Activated T-helper 2 cell treated with anti-CD3 and anti-CD28 coated beads, Interferon-gamma antibody, Interleukin-2, Interleukin-4, amounts not matched to agents 10 μg/mL and 5 μg/mL and 100 μg/mL, durations not matched to agents 14 hours and 24 hours and 36 hours (primary cell): ENCODE data around the gene MLLT3. TPM values are rescaled to one million over a fixed set of nuclear protein-coding genes. Genes with fewer than 3 reads are reported as not detected.

ENCODE experiments used
- DNase-seq: peaks from one replicate; pipeline ENCODE4 v3.0.0; 2021; ENCODE audit warnings: low spot score
- H3K27ac Mint-ChIP-seq: one replicate; pipeline ENCODE4 v1.8.0; 2021; ENCODE audit warnings: mixed read lengths
- H3K27me3 Mint-ChIP-seq: one replicate; pipeline ENCODE4 v1.8.0; 2021; ENCODE audit warnings: low read depth, mixed read lengths
- H3K36me3 Mint-ChIP-seq: one replicate; pipeline ENCODE4 v1.8.0; 2021; ENCODE audit warnings: low read depth, mixed read lengths
- H3K4me1 Mint-ChIP-seq: one replicate; pipeline ENCODE4 v1.8.0; 2021; ENCODE audit warnings: low read depth, mixed read lengths
- H3K4me3 Mint-ChIP-seq: one replicate; pipeline ENCODE4 v1.8.0; 2021; ENCODE audit warnings: low read depth, mild to moderate bottlenecking, moderate library complexity, mixed read lengths
- H3K9me3 Mint-ChIP-seq: one replicate; pipeline ENCODE4 v1.8.0; 2021; ENCODE audit warnings: mixed read lengths
- intact Hi-C: fragments of 100-400 bp; cut with micrococcal nuclease; formaldehyde crosslinking; loops from one replicate; pipeline ENCODE4 v1.15.1; 2023
- total RNA-seq: library from RNA; stranded (reverse); gene quantifications from 2 replicates; pipeline ENCODE4 v1.2.3, GENCODE V29; 2022

MLLT3 gene
- total RNA-seq, 1 donor from 2014 or later: 22.4 TPM

GRCh38 chr9:20492772-20493171 lies 129.5 kb downstream of the MLLT3 start:
- Mint-ChIP-seq H3K4me3 (no peak overlapping the region), H3K4me1 (peaks cover 6% of the 10 kb centered on the region), H3K36me3 (no peaks in the 10 kb centered on the region), H3K9me3 (no peaks in the 10 kb centered on the region), H3K27ac (no peak overlapping the region), H3K27me3 (no peaks in the 10 kb centered on the region)
- no peak for DNase-seq
- intact Hi-C loops: no loop called here

GRCh38 chr9:20491612-20492011 lies 130.7 kb downstream of the MLLT3 start:
- no peaks in the 10 kb centered on the region for H3K9me3 Mint-ChIP-seq
- intact Hi-C loops: no loop called here
- H3K27me3 Mint-ChIP-seq: no peaks in the 10 kb centered on the region
- H3K4me1 Mint-ChIP-seq: peaks cover 4% of the 10 kb centered on the region
- no peaks in the 10 kb centered on the region for H3K36me3 Mint-ChIP-seq
- no peak for DNase-seq
- no peak overlapping the region for H3K4me3 Mint-ChIP-seq
- H3K27ac Mint-ChIP-seq: no peak overlapping the region

- DNase-seq: no peak
- H3K27me3 Mint-ChIP-seq: no peaks in the 10 kb centered on the region
- intact Hi-C loops: no loop called here
- no peak overlapping the region for H3K27ac Mint-ChIP-seq
- H3K9me3 Mint-ChIP-seq: no peaks in the 10 kb centered on the region
- no peaks in the 10 kb centered on the region for H3K36me3 Mint-ChIP-seq
- peaks cover 1% of the 10 kb centered on the region for H3K4me1 Mint-ChIP-seq
- H3K4me3 Mint-ChIP-seq: no peak overlapping the region
Observed at GRCh38 chr9:20490246-20490834, 132.0 kb downstream of the MLLT3 start.

GRCh38 chr9:20488691-20489090 lies 133.6 kb downstream of the MLLT3 start:
- intact Hi-C loops: no loop called here
- peaks cover 1% of the 10 kb centered on the region for H3K4me1 Mint-ChIP-seq
- no peak overlapping the region for H3K4me3 Mint-ChIP-seq
- H3K27me3 Mint-ChIP-seq: no peaks in the 10 kb centered on the region
- DNase-seq: no peak
- H3K27ac Mint-ChIP-seq: no peak overlapping the region
- H3K36me3 Mint-ChIP-seq: no peaks in the 10 kb centered on the region
- H3K9me3 Mint-ChIP-seq: no peaks in the 10 kb centered on the region

GRCh38 chr9:20486552-20486951 lies 135.7 kb downstream of the MLLT3 start:
- DNase-seq: no peak
- Mint-ChIP-seq H3K4me3 (no peak overlapping the region), H3K27ac (no peak overlapping the region), H3K4me1 (peaks cover 1% of the 10 kb centered on the region), H3K9me3 (no peaks in the 10 kb centered on the region), H3K27me3 (no peaks in the 10 kb centered on the region), H3K36me3 (no peaks in the 10 kb centered on the region)
- intact Hi-C loops: loop anchor here (1.0 kb wide), 1 partner anchor 8 kb away; no protein-coding TSS in a partner anchor

GRCh38 chr9:20481437-20481836 lies 140.9 kb downstream of the MLLT3 start:
- no peaks in the 10 kb centered on the region for H3K27me3 Mint-ChIP-seq
- intact Hi-C loops: no loop called here
- DNase-seq: no peak
- no peaks in the 10 kb centered on the region for H3K36me3 Mint-ChIP-seq
- peaks cover 10% of the 10 kb centered on the region for H3K4me1 Mint-ChIP-seq
- no peak overlapping the region for H3K27ac Mint-ChIP-seq
- no peak overlapping the region for H3K4me3 Mint-ChIP-seq
- H3K9me3 Mint-ChIP-seq: no peaks in the 10 kb centered on the region

- no peaks in the 10 kb centered on the region for H3K27me3 Mint-ChIP-seq
- intact Hi-C loops: no loop called here
- peaks cover 10% of the 10 kb centered on the region for H3K4me1 Mint-ChIP-seq
- no peaks in the 10 kb centered on the region for H3K36me3 Mint-ChIP-seq
- DNase-seq: no peak
- H3K27ac Mint-ChIP-seq: no peak overlapping the region
- H3K9me3 Mint-ChIP-seq: no peaks in the 10 kb centered on the region
- no peak overlapping the region for H3K4me3 Mint-ChIP-seq
Observed at GRCh38 chr9:20480249-20480648, 142.1 kb downstream of the MLLT3 start.

- Mint-ChIP-seq H3K4me1 (peaks cover 10% of the 10 kb centered on the region), H3K9me3 (no peaks in the 10 kb centered on the region), H3K36me3 (no peaks in the 10 kb centered on the region), H3K27ac (no peak overlapping the region), H3K4me3 (no peak overlapping the region), H3K27me3 (no peaks in the 10 kb centered on the region)
- intact Hi-C loops: no loop called here
- DNase-seq: no peak
Observed at GRCh38 chr9:20479419-20480155, 142.7 kb downstream of the MLLT3 start.

GRCh38 chr9:20478786-20479185 lies 143.5 kb downstream of the MLLT3 start:
- H3K27ac Mint-ChIP-seq: no peak overlapping the region
- intact Hi-C loops: loop anchor here (1.0 kb wide), 1 partner anchor 8 kb away; no protein-coding TSS in a partner anchor

GRCh38 chr9:20477940-20478620 lies 144.2 kb downstream of the MLLT3 start:
- no peaks in the 10 kb centered on the region for H3K27me3 Mint-ChIP-seq
- H3K36me3 Mint-ChIP-seq: no peaks in the 10 kb centered on the region
- no peak overlapping the region for H3K4me3 Mint-ChIP-seq
- intact Hi-C loops: loop anchor here (1.0 kb wide), 1 partner anchor 8 kb away; no protein-coding TSS in a partner anchor
- peaks cover 10% of the 10 kb centered on the region for H3K4me1 Mint-ChIP-seq
- DNase-seq: no peak
- no peak overlapping the region for H3K27ac Mint-ChIP-seq
- H3K9me3 Mint-ChIP-seq: no peaks in the 10 kb centered on the region

More at GRCh38 chr9:20478786-20479185, 143.5 kb downstream of the MLLT3 start:
- Mint-ChIP-seq H3K4me3 (no peak overlapping the region), H3K27me3 (no peaks in the 10 kb centered on the region), H3K4me1 (peaks cover 10% of the 10 kb centered on the region), H3K9me3 (no peaks in the 10 kb centered on the region), H3K36me3 (no peaks in the 10 kb centered on the region)
- DNase-seq: no peak

- Mint-ChIP-seq H3K4me1 (peaks cover 10% of the 10 kb centered on the region), H3K27me3 (no peaks in the 10 kb centered on the region), H3K9me3 (no peaks in the 10 kb centered on the region), H3K27ac (no peak overlapping the region), H3K4me3 (no peak overlapping the region), H3K36me3 (no peaks in the 10 kb centered on the region)
- intact Hi-C loops: no loop called here
- no peak for DNase-seq
Observed at GRCh38 chr9:20476912-20477521, 145.3 kb downstream of the MLLT3 start.

GRCh38 chr9:20474496-20474895 lies 147.8 kb downstream of the MLLT3 start:
- Mint-ChIP-seq H3K27ac (no peak overlapping the region), H3K27me3 (no peaks in the 10 kb centered on the region), H3K36me3 (peaks cover 4% of the 10 kb centered on the region), H3K4me3 (no peak overlapping the region), H3K9me3 (peaks cover under 1% of the 10 kb centered on the region), H3K4me1 (peaks cover 10% of the 10 kb centered on the region)
- intact Hi-C loops: no loop called here
- DNase-seq: no peak
